Neural cell (in vitro differentiated cells): Measurements from ENCODE around the gene RBMS3. TPM values are rescaled to one million over a fixed set of nuclear protein-coding genes. Genes with fewer than 3 reads are reported as not detected.

Source experiments
- H2AFZ ChIP-seq: fragments of 200-600, 300-800 bp; sonication (generic), shearing (Covaris generic); 2 replicates; pipeline ENCODE4 v1.6.0; 2014; ENCODE audit warnings: low read depth, mild to moderate bottlenecking, antibody characterized with exemption, low read length, moderate library complexity
- H3F3A ChIP-seq: fragments of 200-600 bp; shearing (Covaris generic); 2 replicates; pipeline ENCODE4 v1.6.1; 2016; ENCODE audit warnings: mild to moderate bottlenecking, moderate library complexity, mixed read lengths, antibody characterized with exemption, low read length; ENCODE audit not compliant: insufficient read depth, poor library complexity, severe bottlenecking
- H3K27ac ChIP-seq: fragments of 200-600, 300-800 bp; sonication (generic), shearing (Covaris generic); 2 replicates; pipeline ENCODE4 v1.5.1; 2014; ENCODE audit warnings: mild to moderate bottlenecking, low read length, moderate library complexity
- H3K27me3 ChIP-seq: fragments of 300-800, 200-600 bp; sonication (generic), shearing (Covaris generic); 2 replicates; pipeline ENCODE4 v1.6.0; 2014; ENCODE audit warnings: mild to moderate bottlenecking, low read depth, low read length, moderate library complexity; ENCODE audit not compliant: insufficient read depth
- H3K36me3 ChIP-seq: fragments of 300-800, 200-600 bp; sonication (generic), shearing (Covaris generic); 2 replicates; pipeline ENCODE4 v1.5.1; 2014; ENCODE audit warnings: mild to moderate bottlenecking, antibody characterized with exemption, low read length, moderate library complexity; ENCODE audit not compliant: insufficient read depth
- H3K4me2 ChIP-seq: fragments of 300-800, 200-600 bp; sonication (generic), shearing (Covaris generic); 2 replicates; pipeline ENCODE4 v1.6.0; 2014; ENCODE audit warnings: mild to moderate bottlenecking, low read length
- H3K4me3 ChIP-seq: fragments of 300-800, 200-600 bp; sonication (generic), shearing (Covaris generic); 2 replicates; pipeline ENCODE4 v1.5.1; 2014; ENCODE audit warnings: mild to moderate bottlenecking, low read length, moderate library complexity
- H3K79me2 ChIP-seq: fragments of 200-600 bp; shearing (Covaris generic); replicated peaks from 2 replicates; pipeline ENCODE4 v1.6.0; 2014; ENCODE audit warnings: mild to moderate bottlenecking, low read length, moderate library complexity; ENCODE audit not compliant: insufficient read depth
- H3K9ac ChIP-seq: fragments of 300-800, 200-600 bp; sonication (generic), shearing (Covaris generic); 2 replicates; pipeline ENCODE4 v1.6.1; 2016; ENCODE audit warnings: mild to moderate bottlenecking, low read length, mixed read lengths
- H3K9me2 ChIP-seq: fragments of 200-600 bp; shearing (Covaris generic); 2 replicates; pipeline ENCODE4 v1.6.1; 2016; ENCODE audit warnings: mild to moderate bottlenecking, low read length, mixed read lengths; ENCODE audit not compliant: insufficient read depth
- H3K9me3 ChIP-seq: fragments of 200-600, 300-800 bp; sonication (generic), shearing (Covaris generic); 2 replicates; pipeline ENCODE4 v1.6.1; 2016; ENCODE audit warnings: mild to moderate bottlenecking, mixed run types, low read length, moderate library complexity, mixed read lengths
- H4K20me1 ChIP-seq: fragments of 200-600 bp; shearing (Covaris generic); 2 replicates; pipeline ENCODE4 v1.6.1; 2016; ENCODE audit warnings: mild to moderate bottlenecking, mixed run types; ENCODE audit not compliant: insufficient read depth
- CTCF ChIP-seq: fragments of 450-650 bp; IDR thresholded peaks from 2 replicates; pipeline ENCODE4 v1.5.1; 2014; ENCODE audit warnings: antibody characterized with exemption, mild to moderate bottlenecking, moderate library complexity; ENCODE audit not compliant: poor library complexity, severe bottlenecking
- EP300 ChIP-seq: fragments of 450-650 bp; conservative IDR thresholded peaks from 2 replicates; pipeline ENCODE4 v1.6.1; 2014; ENCODE audit warnings: antibody characterized with exemption, mild to moderate bottlenecking, moderate library complexity; ENCODE audit not compliant: poor library complexity, severe bottlenecking
- EZH2 ChIP-seq: fragments of 200-600, 300-800 bp; shearing (Covaris generic), sonication (generic); IDR thresholded peaks from 2 replicates; pipeline ENCODE4 v1.6.1; 2014; ENCODE audit warnings: antibody characterized with exemption, low read length, borderline replicate concordance, mild to moderate bottlenecking; ENCODE audit not compliant: insufficient read depth, poor library complexity, severe bottlenecking
- MXI1 ChIP-seq: fragments of 450-650 bp; conservative IDR thresholded peaks from 2 replicates; pipeline ENCODE4 v1.6.1; 2014; ENCODE audit warnings: antibody characterized with exemption, mild to moderate bottlenecking; ENCODE audit not compliant: poor library complexity, severe bottlenecking
- POLR2AphosphoS5 ChIP-seq: IDR thresholded peaks from 2 replicates; pipeline ENCODE4 v1.6.1; 2012
- RAD21 ChIP-seq: fragments of 450-650 bp; conservative IDR thresholded peaks from 2 replicates; pipeline ENCODE4 v1.6.1; 2014; ENCODE audit warnings: antibody characterized with exemption, mild to moderate bottlenecking, moderate library complexity
- REST ChIP-seq: IDR thresholded peaks from 2 replicates; pipeline ENCODE4 v1.6.1; 2012; ENCODE audit warnings: borderline replicate concordance
- SMC3 ChIP-seq: fragments of 450-650 bp; conservative IDR thresholded peaks from 2 replicates; pipeline ENCODE4 v1.6.1; 2014; ENCODE audit warnings: antibody characterized with exemption, mild to moderate bottlenecking, moderate library complexity; ENCODE audit not compliant: poor library complexity
- TAF1 ChIP-seq: IDR thresholded peaks from 2 replicates; pipeline ENCODE4 v1.6.1; 2012; ENCODE audit warnings: low read depth
- polyA plus RNA-seq: library from polyadenylated mRNA; depleted of rRNA; stranded (reverse); fragments of >200 nt; gene quantifications from 2 replicates; pipeline ENCODE4 v1.2.3, GENCODE V29; 2014

Gene RBMS3
- polyA plus RNA-seq, 1 donor from 2014 or later: 0.53 TPM

- H3K4me3 ChIP-seq: no peak overlapping the region
- no peaks in the 10 kb centered on the region for H3K36me3 ChIP-seq
- H3K9me2 ChIP-seq: no peaks in the 10 kb centered on the region
- H4K20me1 ChIP-seq: no peaks in the 10 kb centered on the region
- no peaks in the 10 kb centered on the region for H3F3A ChIP-seq
- H3K9me3 ChIP-seq: no peaks in the 10 kb centered on the region
- H3K27me3 ChIP-seq: no peaks in the 10 kb centered on the region
- no peak for TF ChIP-seq RAD21
- TF ChIP-seq EP300: no peak
- TF ChIP-seq SMC3: no peak
- TF ChIP-seq CTCF: no peak
- no peak for TF ChIP-seq MXI1
- TF ChIP-seq EZH2: no peak
- no peak for TF ChIP-seq REST
- TF ChIP-seq POLR2AphosphoS5: no peak
- TF ChIP-seq TAF1: no peak
- H3K9ac ChIP-seq: no peak overlapping the region
- H3K79me2 ChIP-seq: no peaks in the 10 kb centered on the region
- H3K4me2 ChIP-seq: no peak overlapping the region
- no peak overlapping the region for H3K27ac ChIP-seq
- no peak overlapping the region for H2AFZ ChIP-seq
Measured at GRCh38 chr3:29772436-29772835, 491.6 kb downstream of the RBMS3 start.

- Histone ChIP-seq H3K27ac (no peak overlapping the region), H3K9ac (no peak overlapping the region), H3K27me3 (no peaks in the 10 kb centered on the region)
Measured at GRCh38 chr3:29773481-29773880, 492.6 kb downstream of the RBMS3 start.

More at GRCh38 chr3:29773481-29773880, 492.6 kb downstream of the RBMS3 start:
- H3K4me3 ChIP-seq: no peak overlapping the region
- H3K9me2 ChIP-seq: no peaks in the 10 kb centered on the region
- H2AFZ ChIP-seq: no peak overlapping the region
- H3K79me2 ChIP-seq: no peaks in the 10 kb centered on the region
- no peaks in the 10 kb centered on the region for H3F3A ChIP-seq
- H3K4me2 ChIP-seq: no peak overlapping the region
- no peaks in the 10 kb centered on the region for H3K9me3 ChIP-seq
- TF ChIP-seq TAF1 (no peak), EZH2 (no peak), SMC3 (no peak), MXI1 (no peak), EP300 (no peak), CTCF (no peak)
- no peaks in the 10 kb centered on the region for H3K36me3 ChIP-seq
- H4K20me1 ChIP-seq: no peaks in the 10 kb centered on the region
